NK-92 (cell line): Measurements from ENCODE around the gene PACSIN3.

Experiments used
- DNase-seq: peaks from one replicate; lab custom pipeline; 2025; ENCODE audit not compliant: unreplicated experiment; lab: John Stamatoyannopoulos, UW

PACSIN3 gene

DNA sequence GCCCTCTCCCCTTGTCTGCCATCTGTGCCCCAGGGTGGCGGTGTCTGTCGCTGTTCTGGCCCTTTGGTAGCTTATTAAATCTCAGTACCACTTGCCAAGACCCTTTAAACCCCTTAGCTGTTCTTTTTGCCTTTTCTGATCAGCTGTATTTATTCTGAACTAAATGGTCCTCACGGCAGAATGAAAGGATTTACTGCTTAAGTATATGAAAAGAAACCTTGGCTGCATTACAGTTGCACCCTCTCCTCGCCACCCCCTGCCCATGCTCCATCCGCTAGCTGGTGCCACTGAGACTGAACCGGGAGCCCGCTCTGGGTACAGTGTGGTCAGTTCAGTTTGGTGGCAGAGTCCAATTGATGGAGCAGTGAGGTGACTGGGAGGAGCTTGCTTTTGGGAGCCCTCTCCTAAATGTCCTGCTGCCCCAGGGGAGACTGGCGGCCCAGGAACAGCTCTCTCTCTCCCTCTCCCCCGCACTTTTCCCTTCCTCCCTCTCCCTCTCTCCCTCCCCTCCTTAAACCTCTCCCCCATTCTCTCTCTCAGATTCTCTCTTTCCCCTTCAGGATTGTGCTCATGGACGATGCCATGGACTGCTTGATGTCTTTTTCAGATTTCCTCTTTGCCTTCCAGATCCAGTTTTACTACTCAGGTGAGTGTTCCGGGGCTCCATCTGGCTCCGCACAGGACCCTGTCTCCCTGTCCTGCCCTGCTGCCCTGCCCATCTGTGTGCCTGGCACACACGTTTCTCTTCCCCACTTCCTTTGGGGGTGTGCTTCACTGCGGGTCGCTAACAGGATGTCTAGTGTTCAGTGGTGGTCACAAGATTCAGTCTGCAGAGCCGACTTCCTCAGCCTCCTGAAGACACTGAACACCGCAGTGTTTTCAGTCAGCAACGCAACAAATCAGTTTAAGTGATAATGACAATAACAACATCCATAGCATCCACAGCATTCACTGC lies 31.3 kb downstream of the PACSIN3 start:
- DNase-seq, result no peak

DNA sequence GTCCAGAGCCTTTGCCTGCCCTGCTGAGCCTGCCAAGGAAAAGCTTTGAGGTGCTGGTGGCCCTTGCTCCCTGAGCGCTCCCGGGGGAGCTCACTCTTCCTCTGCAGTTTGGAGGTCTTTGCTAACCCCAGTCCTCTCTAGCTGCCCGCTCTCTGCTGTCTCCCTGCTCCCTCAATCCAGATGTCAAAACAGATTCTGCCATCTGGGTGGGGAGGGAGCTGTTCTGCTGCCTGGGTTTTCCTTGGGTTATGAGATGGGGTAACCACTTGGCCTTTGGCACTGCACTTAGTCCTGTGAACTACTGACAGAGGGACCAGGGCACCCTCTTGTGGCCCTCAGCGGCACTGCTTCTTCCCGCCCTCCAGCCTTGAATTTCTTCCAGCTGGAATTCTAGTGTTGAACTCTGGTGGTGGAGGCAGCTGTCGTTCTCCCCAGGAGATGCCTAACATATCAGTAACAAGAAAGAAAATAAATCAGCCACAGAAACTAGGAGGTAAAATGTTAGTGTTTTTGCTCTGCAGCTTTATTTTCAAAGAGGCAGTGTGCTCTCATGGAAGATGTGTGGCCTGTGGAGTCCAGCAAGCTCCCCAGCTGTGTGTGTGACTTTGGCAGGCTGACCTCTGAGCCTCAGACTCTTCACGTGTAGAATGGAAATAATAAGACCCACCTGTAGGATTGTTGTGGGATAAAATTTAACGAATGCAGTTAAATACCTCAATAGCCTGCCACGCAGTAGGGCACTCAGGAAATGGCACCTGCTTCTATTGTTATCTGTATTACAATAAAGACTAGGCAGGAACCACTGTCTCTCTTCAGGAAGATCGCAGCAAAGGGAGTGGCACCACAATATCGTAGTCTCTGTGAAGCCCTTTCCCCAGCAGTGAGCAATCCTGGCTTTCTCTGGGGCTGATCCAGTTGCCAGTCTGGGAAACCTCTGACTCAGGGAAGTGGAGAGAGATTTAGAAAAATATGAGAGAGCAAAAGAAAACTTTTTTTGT lies 33.0 kb downstream of the PACSIN3 start:
- DNase-seq, result no peak

DNA sequence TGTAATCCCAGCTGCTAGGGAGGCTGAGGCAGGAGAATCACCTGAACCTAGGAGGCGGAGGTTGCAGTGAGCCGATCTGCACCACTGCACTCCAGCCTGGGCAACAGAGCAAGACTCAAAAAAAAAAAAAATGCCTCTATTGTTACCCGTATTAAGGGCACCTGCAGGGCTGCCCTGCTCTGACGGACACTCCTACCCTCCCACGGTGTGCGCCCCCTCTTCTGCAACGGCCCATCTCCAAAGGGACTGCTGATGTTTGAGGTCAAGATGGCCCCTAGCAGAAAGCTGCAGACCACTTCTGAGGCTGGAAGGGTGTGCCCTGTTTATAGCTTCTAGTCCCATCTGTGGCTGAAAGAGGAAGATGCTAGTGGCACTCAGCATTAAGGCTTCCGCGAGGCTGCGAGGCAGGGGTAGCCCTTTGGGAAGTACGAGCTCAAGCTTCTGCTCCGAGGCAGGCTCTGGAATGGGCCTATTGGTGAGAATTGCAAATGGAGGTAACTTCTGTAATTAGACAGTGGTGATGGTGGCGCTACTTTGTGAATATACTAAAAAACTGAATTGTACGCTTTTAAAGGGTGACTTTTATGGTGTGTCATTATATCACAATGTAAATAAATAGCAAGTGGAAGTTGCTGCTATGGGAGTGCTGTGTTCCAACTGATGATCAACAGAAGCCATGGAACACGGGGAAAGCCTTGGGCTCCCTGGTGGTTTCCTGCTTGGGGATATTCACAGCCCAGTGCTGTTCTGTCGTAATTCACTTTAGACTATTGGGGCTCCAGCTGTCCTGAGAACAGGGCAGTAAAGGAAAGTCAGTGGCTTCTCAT lies 33.9 kb downstream of the PACSIN3 start:
- no peak for DNase-seq

DNA sequence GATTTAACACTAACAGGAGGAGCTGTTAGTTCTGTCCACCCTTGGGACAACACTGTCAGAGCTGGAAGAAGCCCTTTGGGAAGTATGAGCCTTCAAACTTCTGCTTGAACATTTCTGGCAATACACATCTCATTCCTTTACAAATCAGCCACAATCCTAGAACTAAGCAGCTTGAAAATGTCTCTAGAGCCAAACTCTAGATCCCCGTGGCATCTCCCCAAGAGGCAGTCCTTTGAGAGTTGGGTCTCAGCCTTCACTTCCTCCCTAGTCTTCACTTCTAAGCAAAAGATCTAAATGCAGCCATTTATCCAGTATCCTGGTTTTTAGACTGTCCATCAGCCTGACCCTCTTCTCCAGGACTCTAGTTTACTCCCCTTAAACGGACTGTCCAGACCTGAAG lies 36.5 kb downstream of the PACSIN3 start:
- DNase-seq, result no peak

DNA sequence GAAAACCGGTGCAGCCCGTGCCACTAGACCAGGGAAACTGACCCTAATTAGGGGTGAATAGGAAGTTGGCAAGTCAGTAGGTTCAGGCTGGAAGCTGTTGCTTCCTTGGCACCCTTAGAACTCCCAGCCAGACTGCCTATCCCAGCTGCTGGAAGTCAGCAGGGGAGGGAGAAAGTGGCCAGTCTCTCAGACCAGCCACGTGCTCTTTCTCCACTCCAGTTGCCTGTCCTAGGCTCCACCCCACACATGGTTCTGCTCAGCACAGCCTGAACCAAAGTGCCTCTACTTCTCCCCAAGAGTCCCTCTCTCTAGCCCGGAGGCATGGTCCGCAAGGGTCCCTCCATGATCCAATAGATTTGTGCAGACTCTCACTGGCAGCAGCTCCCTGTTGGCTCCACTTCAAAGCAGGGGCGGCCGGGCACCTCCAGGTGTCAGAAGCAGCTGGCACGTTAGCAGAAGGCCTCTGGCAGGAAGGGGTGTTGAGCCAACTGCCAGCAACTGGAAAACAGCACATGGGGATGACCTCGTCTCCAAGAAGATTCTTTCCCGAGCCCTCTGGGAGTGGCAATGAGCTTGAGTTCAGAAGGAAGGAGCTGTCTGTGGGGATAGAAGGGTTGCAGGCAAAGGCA lies 37.2 kb downstream of the PACSIN3 start:
- no peak for DNase-seq

DNA sequence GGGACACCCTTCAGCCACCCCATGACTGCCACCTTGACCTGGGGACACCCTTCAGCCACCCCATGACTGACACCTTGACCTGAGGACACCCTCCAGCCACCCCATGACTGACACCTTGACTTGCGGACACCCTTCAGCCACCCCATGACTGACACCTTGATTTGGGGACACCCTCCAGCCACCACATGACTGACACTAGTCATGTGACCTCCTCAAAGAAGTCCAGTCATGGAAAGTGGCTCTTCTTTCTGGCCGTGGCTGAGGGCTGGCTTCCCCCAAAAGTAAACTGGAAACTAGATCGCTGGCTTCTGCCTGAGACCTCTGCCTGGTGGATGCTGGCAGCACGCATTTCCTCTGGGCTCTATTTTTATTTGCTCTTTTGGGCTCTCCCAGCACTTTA lies 38.0 kb downstream of the PACSIN3 start:
- no peak for DNase-seq

DNA sequence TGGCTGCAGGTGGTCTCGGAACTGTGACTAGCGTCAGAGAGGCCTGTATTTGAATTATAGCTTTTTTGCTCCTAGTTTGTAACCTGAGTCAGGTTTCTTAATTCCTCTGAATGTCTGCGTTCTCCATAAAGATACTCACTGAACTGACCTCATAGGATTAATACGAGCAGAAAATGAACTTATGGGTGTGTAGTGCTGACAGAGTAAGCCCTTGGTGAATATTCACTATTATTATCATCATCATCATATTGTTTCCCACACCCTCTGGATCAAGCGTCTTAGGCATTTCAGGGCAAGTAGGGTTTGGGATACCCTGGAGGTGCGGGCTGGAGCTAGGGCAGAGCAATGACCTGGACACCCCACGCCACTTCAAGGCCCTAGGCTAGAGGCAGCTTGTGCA lies 38.6 kb downstream of the PACSIN3 start:
- DNase-seq, result no peak

DNA sequence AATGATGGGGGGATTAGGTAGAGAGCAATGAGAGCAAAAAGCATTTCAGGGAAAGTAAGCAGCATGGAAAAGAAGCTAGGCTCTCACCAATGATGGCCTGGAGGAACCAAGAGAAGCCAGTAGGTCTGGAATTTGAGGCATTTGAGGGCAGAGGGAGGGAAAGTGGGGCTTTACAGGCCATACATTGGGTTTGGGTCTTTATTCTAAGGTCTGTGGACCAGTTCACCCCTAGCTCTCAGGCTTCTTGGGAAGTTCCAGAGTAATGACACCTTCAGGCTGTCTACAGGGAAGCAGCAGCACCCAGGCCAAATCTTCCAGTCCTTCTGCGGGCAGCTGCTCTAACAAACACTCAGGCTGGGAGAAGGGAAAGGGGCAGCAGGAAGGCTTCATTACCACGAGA lies 39.0 kb downstream of the PACSIN3 start:
- no peak for DNase-seq

DNA sequence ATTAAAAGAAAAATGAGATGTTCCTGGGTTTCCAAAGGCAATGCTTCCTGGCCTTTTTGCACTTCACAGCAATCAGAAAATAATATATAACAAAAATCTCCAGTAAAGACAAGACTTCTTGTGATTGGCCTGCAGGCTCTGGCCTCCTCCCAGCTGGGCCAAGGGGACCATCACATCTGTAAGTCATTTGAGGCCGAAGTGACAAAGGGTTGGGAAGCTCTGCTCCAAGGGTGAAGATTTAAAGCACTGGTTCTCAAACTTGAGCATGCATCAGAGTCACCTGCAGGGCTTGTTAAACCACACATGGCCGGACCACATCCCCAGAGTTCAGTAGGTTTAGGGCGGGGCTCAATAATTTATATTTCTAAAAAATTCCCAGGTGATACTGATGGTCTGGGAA lies 41.7 kb downstream of the PACSIN3 start:
- no peak for DNase-seq

DNA sequence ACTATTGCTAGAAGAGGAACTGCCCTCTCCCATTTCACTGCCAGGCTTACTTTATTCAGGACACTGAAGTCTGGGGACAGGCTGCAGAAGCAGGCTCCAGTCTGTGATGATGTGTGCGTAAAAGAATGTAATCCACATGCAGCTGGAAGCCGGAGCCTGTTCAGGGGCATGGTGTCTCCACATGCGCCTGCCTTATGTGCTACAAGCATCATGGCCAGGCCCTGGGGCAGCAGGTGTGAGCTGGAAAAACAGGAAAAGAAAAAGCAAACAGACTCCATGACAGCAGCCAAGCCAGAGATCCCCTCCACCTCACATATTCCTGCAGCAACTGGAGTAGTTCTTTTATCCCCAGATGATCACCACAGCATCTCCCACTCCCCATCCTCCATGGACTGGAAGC lies 42.9 kb downstream of the PACSIN3 start:
- DNase-seq, result no peak

DNA sequence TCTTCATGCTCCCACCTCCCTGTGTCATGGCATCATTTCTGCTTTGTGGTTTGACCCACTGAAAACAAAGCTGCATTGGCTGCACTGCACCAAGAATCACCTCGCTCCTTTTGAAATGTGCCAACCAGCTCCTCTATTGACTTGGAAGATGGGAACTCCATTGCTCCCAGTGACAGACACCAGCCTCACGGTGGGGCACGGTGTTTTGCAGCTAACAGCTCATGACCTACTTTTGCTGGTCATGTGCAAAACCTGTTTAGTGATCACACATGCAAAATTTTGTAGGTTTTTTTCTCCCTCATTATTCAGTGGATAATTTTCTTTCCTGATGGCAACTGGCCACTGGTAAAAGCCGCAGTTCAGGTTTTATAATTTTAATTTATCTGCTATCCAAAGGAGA lies 46.4 kb downstream of the PACSIN3 start:
- no peak for DNase-seq

DNA sequence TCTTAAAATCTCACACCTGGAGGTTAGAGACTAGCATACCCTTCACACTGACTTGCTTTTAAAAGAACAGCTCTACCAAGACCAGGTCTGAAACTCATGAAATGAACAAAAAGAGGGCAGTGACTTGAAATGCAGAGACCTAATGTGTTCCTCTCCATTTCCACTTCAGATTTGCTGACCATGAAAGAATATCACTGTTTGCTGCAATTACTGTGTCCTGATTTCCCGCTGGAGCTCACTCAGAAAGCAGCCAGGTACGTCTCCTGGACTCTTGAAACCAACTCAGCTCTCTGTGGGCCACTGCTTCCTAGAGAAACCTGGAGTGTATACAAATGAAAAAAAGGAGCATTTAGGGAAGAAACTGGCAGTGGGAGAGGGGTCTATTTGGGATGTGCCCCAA lies 48.8 kb downstream of the PACSIN3 start:
- no peak for DNase-seq

DNA sequence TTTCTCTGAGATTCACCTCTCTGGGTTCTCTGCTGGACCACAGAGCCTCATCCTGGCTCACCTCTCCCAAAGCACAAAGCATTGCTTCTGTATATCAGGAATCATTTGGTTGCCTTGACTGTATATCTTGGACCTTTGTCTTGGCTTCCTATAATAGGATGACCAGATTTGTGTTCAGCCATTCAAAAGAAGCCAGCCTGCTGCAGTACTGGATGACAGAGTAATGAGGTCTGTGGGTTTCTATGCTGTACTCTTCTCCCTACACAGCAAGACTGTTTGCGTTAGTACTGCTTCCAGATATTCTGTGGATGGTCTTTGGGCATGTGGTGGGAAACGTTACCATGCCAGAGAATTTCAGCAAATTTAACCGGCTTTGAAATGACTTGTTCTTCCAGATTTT lies 49.3 kb downstream of the PACSIN3 start:
- DNase-seq, result no peak

DNA sequence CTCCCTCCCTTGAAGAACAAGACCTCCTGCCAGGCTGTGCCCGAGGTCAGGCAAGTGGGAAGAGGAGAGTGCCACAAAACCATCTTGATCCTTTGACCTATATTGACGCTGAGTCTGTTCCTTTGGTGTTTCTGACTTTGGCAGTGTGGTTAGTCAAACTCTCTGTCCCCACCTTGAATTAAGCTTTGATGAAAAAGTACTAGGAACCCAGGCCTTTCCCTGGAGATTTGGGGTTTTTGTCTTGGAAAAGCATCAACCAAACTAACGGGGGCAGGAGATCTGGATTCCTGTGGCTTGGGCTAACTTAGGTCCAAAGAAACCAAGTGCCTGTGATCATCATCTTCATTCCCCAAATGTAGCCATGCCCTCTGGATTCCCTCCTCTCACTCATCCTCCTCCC lies 49.9 kb downstream of the PACSIN3 start:
- no peak for DNase-seq

DNA sequence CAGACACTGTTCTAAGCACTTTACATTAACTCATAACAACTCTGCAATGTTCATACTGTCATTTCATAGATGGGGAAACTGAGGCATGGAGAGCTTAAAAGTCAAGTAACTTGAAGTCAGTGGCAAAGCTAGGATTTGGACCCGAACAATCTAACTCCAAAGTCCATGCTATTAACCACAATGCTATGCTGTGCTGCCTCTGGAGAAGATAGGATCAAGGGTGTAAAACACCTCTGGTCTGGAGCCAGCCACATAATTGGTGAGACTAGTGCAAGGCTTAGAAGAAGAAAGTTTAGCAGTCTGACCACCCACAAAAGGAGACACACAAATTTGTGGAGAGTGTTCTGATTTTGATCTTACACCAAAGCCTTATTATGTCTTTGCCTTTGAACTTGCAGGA lies 53.3 kb downstream of the PACSIN3 start:
- no peak for DNase-seq

DNA sequence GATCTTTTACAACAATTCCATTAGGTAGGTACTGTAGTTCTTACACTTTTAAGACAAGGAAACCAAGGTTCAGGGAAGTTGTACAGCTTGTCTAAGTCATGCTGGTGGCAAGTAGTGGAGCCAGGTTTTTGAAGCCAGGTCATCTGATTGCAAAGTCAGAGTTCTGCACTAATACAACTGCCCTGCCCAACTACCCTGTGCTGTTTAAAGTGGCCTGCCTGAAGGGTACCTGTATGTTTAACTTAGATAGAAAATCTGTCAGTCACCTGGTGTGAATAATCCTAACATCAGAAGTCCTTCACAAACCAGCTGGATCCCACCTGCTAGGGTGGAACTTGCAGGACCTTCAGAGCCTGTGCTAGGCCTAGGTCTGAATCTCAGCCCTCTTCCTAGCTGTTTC lies 53.7 kb downstream of the PACSIN3 start:
- DNase-seq, result no peak

DNA sequence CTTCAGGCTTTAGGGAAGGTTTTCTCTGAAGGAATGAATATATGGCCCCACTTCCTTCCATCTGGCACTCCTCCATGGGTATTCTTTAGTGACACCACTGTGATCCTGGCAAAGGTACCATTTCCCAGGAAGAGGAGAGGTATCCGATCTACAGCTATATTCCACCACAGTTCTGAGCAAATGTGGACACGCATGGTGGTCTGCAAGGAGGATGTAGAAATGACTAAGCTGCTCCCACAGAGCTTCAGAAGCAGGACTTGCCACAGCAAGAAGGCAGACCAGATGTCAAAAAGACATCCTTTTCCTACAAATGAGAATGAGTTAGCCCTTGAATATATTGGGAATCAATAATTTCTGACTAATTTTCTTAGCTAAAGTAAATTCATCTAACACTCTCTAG lies 55.1 kb downstream of the PACSIN3 start:
- DNase-seq, result no peak

DNA sequence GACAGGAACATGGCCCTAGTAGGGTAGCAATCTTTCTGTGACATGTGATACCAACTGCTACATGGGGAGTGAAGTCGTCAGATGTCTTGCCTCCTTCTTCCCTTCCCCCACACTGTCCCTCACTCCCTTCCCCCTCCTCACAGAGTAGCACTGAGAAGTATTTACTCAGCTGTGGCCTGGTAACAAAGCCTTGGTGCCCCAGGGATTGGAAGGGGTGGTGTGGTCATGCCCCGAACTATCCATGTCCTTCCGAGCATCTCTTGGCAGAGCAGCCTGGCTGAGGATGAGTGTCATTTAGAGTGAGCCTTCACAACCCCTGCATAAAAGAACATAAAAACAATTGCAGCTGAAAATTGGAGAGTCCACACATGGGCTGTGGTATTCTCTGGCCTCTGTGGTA lies 55.7 kb downstream of the PACSIN3 start:
- no peak for DNase-seq
